CD4-positive, alpha-beta T cell treated with Interferon alpha-2 for 1 hour (primary cell): ENCODE measurements around the gene RASGRF1.
"Not testable (repeated sequence)": the region's sequence is repeated elsewhere in the genome, so short reads cannot be mapped to it uniquely, and the experiment has no call there.

Source experiments
- DNase-seq, 2 donors: peaks; one replicate each; pipeline ENCODE4 v3.0.0-alpha.2; 2020 to 2022

Gene RASGRF1

DNA sequence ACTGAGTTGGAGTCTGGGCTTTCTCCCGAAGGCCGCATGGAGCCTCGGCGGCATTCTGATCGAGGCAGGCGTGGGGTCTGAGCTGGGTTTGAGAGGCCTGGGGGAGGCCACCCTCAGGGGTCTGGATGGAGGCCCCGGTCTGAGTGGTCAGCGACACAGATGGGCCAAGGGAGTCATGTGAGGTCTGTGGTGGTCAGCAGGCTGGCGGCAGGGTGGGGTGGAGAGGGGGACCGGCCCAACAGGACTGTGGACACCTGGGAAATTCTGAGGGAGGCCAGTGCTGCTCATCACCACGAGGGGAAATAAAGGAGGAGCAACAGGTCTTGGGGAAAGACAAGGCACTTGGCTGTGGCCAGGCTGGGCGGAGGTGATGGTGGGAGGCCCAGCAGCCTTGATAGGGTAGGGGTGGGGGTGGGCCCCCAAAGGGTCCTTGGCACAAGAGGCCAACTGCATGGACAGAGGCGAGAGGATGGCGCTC lies 161.9 kb downstream of the RASGRF1 start:
- no peak for DNase-seq

DNA sequence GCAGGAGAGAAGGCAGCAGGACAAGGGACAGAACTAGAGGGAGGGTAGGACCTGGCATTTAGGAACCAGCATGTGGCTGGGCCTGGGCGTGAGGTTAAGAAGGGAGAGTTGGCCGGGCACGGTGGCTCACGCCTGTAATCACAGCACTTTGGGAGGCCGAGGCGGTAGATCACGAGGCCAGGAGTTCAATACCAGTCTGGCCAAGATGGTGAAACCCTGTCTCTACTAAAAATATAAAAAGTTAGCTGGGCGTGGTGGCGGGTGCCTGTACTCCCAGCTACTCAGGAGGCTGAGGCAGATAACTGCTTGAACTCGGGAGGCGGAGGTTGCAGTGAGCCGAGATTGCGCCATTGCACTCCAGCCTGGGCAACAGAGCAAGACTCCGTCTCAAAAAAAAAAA lies 162.4 kb downstream of the RASGRF1 start:
- DNase-seq: not testable (repeated sequence)

DNA sequence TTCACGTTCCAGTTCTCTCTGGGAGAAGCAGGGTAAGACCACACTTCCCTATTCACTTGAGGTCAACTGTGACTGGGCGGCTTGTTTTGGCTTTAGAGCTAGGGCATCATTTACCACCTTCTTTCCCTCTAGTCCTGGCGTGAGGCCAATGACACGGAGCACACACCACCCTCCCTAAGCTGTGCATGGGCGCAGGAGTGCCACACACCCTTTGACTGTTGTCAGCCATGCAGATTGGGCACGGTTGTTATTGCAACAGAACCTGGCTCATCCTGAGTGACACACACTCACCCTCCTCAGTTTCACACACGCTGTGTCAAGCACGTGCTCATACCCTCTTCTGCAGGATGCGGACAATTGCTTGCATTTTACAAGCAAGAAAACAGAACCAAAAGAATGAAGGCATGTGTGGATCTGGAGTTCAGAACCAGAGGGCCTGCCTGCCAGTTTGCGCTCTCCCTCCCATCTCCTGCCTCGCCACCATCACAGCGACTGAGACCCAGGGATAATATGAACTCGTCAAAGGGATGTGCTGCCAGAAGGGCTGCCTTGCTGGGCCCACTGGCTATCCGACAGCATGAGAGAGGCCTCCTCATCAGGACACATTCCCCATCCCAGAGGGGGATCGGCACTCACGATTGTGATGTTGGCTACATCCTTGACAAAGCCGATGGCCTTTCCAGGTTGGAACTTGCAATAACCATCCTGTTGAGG lies 163.3 kb downstream of the RASGRF1 start:
- peak in 1 of 2 donors; percentile 35 for DNase-seq

DNA sequence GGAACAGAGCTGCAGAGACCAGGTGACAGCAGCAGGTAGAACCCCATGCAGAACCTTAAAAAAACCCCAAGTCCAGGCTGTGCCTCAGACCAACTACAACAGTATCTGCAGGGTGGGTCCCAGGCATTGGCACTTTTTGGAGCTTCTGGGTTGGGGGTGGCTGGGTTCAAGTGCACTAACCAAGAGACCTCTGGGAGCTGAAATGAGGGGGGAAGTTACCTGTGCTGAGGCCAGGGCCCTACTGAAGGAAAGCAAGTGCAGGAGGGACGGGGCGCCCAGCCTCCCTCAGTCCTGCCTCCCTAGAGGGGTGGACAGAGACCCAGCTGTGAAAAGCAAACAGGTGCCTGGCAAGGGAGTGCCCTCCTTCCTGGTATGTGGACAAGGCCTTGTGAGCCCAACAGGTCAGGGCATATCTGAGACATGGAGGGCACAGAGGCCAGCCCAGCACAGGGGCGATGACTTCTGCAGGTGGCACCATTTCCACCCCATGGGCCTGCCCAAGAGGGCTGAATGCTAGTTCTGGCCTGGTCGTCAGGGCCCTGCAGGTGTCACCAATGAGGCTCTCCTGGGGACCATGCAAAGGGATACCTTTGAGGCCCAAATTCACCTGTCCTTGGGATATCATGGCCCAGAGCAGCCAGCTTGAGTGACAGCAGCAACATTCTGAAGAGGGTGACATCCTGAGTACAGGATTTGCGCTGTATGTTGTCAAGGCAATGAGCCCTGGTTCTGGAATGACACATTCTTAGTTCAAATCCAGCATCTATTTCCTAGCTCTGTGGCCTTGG lies 164.4 kb downstream of the RASGRF1 start:
- no peak for DNase-seq

DNA sequence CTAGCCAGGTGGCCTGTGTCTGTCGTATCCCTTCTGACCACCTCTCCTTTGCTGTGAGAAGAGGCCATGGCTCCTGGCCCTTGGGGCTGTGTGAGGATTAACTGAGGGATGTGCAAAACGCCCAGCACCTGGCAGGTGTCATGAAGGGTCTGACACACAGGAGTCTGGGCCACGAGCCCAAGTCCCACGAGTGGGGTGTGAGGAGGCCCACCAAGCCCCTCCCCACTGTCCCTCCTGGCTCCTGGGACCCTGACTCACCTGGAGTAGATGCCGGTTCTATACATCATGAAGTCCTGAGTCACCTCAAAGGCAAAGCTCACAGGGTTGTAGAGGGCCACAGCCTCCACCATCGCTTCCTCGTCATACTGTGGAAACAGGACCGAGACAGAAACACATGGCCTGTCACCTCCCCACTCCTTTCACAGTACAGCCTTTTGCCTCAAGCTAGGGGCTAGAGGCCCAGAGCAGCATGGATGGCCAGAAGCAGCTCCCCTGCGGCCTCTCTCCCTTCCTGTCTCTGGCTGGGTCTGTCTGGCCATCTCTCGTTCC lies 165.4 kb downstream of the RASGRF1 start:
- no peak for DNase-seq

DNA sequence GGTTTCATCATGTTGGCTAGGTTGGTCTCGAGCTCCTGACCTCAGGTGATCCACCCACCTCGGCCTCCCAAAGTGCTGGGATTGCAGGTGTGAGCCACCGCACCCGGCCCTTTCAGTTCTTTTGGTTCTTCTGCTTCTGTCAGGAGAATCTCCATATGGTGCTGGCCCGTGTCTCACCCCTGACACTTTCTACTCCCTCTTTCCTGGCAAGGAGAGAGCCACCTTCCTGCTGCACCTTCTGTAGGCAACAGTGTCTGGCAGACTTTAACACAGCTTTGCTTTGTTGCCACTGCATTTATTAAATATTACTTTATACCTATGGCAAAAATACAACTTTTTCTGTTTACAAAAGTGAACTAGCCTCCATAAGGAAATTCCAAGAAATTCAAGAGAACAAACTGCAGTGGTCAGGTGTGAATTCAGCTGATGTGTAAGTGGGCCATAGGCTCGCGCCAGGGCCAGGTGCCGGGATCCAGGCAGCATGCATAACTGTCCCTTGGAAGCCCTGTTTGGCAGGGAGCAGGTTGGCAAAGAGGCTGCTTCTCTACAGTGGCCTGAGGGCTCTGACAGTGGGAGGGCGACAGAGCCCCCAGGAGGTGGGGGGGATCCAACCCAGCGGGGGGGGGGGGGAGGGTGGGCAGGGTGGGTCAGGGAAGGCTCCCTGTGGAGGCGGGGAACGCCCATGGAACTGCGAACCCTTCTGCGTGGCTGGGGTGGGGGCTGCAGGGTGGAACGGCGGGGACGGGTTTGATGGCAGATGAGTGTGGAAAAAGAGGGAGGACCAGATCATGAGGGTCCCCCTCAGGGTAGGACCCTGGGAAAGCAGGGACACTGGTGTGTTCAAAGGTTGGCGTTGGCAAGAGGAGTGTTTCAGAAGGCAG lies 166.9 kb downstream of the RASGRF1 start:
- no peak for DNase-seq

DNA sequence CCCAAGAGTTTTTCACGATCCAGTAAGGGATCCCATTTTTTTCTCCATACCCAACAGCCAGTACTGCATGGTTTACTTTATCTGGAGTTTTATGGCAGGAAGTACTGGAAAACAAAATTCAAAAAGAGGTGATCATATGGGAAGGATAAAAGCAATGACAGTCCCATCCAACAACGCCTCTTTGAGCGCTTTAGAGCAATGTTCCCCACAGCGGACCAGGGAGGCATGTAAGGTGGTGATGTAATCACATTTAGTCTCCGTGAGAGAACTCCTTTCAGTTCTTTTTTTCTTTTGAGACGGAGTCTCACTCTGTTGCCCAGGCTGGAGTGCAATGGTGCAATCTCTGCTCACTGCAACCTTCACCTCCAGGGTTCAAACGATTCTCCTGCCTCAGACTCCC lies 167.6 kb downstream of the RASGRF1 start:
- no peak for DNase-seq

DNA sequence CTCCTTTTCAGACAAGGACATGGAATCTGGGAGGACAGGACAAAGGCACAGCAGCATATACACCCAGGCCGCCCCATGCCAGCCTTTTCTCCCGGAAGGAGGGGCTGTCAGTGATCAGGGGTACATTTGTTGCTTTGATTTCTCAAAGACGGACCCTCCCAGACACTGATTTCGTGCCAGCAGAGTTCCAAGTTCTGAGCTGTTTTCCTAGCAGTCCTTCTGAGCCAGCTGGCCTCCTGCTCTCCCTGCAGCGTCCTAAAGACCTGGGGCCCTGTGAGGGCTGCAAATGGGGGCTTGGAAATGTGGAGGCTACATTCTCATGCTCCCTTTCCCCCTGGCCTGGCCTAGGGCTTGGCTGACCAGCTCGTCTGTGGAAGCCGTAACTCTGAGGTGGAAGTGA lies 168.1 kb downstream of the RASGRF1 start:
- no peak for DNase-seq

DNA sequence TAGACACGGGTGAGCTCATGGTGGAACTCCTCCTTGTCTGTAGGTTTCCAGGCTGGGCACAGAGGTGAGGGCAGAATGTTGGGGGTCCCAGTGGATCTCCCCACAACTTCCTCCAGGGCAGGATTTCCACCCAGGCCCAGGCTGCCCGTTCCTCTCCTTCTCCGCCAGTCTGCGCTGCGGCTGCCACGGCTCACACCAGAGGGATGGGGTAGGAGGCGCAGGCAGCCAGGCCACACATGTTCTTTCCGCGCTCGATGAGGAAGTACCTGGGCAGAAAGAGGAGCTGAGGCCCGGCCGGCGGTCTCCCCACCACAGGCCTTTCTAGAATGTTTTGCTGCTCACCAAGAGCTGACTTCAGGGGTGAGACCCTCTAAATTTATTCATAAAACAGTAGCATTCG lies 168.6 kb downstream of the RASGRF1 start:
- no peak for DNase-seq

DNA sequence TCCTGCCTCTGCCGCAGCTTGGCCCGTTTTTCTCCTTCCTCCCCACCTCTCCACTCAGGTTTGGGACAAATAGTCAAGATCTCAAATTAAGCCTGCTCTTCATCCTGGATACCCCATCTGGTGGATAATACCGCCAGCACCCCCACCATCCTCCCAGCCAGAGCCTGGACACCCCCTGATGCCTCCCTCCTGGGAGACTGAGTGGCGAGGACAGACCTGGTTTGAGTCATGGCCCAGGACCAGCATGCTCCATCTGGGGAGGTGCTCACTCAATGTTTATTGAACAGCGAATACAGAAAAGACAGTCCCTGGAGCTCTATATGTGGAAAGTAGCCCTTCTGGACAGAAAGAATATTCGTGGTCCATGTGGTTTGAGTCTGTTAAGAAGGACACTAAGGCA lies 169.1 kb downstream of the RASGRF1 start:
- DNase-seq: no peak

DNA sequence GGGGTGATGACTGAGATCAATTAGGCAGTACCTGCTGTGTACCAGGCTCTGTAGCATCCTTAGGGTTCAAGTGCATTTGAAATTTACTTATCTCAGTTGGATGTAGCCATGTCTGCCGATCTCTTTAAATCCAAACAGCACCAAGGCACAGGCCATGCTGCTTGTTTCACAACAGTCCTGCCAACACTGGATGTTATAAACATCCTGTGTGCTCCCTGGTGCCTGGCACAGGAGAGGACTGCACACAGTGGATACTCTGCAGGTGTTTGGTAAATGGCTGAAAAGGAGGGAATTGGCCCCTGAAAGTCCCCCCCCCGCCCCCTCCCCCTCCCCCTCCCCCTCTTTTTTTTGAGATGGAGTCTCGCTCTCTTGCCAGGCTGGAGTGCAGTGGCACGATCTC lies 172.7 kb downstream of the RASGRF1 start:
- no peak for DNase-seq

DNA sequence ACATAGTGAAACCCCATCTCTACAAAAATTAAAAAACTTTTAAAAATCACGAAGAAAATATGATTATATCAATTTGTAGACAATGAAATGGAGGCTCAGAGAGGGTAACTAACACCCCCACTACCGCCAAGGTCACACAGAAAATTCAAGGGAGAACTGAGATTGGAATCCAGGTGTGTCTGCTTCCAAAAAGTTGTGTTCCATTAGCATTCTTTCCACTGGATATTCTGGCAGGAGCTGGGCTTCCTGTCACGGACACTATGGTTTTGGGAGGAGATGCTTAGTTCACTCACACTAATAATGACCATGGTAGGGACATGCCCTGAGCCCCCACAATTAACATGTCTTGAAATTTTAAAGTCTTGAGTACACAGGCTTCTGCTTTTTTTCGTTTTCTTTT lies 174.5 kb downstream of the RASGRF1 start:
- no peak for DNase-seq

DNA sequence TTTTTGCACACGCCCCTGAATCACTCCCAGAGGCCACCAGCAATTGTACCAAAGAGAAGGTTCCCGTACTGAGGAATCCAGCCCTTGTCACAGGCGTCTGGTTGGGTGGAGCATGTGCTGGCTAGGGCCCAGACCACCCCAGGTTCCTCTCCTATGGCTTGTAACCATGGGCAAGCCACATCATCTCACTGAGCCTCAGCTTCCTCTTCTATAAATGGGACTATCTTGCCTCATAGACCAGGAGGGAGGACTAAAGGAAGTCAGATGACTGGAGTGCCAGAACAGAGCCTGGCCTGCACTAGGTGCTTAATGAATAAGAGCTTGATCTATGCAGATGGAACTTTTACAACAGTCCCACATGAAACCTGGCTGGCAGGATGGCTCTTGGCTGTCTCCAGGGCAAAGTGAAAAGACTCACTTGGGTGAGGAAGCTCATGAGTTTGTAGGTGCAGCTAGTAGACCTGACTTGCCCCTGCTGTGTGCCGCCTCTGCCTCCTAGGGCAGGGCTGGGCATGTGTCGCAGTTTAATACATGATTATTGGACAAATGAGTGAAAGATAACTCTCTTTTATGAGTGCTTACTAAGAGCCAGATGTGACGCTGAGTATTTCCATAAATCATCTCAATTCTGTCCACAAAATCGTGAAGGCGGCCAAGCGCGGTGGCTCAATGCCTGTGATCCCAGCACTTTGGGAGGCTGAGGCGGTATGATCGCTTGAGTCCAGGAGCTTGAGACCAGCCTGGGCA lies 175.1 kb downstream of the RASGRF1 start:
- DNase-seq: peak; percentile 17 to 47

DNA sequence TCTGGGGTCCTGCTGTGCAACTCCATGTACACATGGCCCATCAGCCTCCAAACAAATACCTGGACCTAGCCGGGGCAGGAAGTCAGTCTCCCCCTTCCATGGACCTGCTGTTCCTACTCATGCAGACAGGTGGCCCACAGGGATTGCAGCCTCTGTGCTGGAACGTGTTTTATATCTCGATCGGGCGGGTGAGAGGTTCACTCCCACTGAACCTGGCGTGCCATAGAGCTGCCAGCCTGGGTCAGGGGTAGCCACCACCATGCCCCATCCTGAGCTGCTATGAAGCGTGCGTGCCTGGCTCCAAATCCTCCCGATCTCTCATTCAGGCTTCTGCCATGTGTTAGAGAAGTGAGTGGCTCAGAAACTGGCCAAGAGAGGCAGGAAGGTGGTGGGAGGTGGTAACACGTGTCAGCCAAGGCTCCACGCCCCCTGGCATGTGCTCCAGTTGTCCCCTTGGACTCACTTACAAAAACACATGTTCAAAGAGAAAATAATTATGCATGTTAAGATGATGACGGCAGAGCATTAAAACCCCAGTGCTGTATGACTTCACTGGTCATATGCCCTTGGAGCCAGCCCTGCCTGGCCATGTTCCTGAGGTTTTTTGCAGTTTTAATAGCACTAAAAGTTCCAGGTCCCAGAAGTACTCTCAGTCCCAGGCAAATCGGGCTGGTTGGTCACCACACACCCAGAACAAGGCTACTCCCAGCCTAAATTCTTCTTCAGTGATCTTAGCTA lies 176.4 kb downstream of the RASGRF1 start:
- DNase-seq: no peak

DNA sequence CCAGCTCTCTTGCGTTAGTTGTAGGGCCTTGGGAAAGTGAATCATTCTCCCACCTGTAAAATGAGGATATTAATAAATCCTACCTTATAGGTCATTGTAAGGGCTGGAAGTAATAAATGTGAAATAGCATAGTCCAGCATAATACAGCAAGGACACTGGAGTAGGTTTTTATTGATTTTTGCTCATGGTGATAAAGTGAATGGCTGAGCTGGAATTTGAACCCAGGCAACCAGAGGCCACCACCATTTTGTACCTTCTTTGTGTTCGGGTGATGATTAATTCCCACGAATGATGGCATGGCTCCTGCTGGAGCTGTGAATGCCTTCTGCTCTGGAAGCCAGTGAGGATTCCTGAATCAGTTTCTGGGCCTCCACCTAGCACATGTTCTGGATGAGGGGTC lies 177.6 kb downstream of the RASGRF1 start:
- DNase-seq: no peak

DNA sequence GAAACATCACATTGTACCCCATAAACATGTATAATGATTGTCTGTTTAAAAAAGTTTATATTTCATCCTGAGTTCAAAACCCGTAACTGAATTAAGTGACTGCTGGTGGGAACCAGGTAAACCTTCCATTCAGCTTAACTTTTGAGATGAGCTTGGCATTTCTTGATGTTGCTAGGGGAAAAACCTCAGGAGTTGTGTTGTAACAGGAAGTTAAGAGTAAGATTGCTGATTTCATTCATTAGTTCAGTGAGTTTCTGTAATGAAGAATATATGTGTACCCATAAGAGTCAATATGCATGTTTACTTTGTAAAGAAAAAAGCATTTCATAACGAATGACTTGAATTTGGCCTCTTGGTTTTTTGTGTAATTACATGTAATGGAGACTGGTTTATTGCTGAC lies 178.3 kb downstream of the RASGRF1 start:
- no peak for DNase-seq

DNA sequence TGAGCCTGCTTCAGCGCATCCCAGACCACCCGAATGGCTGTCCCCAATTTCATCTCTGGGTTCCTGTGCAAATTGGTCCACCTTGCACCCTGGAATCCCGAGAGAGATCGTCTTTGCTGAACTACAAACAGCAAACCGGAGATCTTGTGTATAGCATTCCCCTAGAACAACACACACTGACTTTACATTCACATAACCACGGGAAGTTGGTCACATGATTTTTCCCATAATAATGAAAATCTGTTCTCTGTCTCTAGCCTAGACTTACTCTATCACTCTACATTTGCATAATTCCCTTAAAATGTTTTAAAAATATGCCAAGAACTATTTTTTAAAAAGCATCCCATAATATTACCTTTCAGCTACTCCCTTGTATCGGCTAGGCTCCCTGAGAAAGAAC lies 180.3 kb downstream of the RASGRF1 start:
- no peak for DNase-seq
